Lower leg skin (tissue), 4 donors: ENCODE measurements around the gene TMEM45A. TPM values are rescaled to one million over a fixed set of nuclear protein-coding genes. Genes with fewer than 3 reads are reported as not detected.

Source experiments
- DNase-seq, 2 donors: peaks; one replicate each; pipeline ENCODE4 v3.0.0-alpha.2; 2019; ENCODE audit warnings: low spot score in 2 of 2
- H3K4me3 ChIP-seq: fragments of 200-600 bp; sonication (generic); 2 replicates; pipeline ENCODE4 v1.5.1; 2017; ENCODE audit warnings: mild to moderate bottlenecking, low read depth; ENCODE audit not compliant: poor library complexity, severe bottlenecking
- POLR2A ChIP-seq, 2 donors: fragments of 450-650 bp; IDR thresholded peaks; one replicate each; pipeline ENCODE4 v1.6.1; 2016 to 2017; ENCODE audit warnings: antibody characterized with exemption in 2 of 2, mild to moderate bottlenecking in 1 of 2, moderate library complexity in 1 of 2
- WGBS, 2 donors: methylation state at CpG; one replicate each; pipeline ENCODE4 v1.1.5; 2018; 5-methylcytosine and 5-hydroxymethylcytosine counted together
- intact Hi-C: fragments of 100-400 bp; cut with DNase I; formaldehyde crosslinking; loops from one replicate; pipeline ENCODE4 v1.15.0; 2023; ENCODE audit warnings: low total_unique reads
- total RNA-seq, 4 donors: library from RNA; depleted of rRNA; stranded (reverse); fragments of >200 nt; gene quantifications; one replicate each; pipeline ENCODE4 v1.1.0, GENCODE V29; 2016
- TF ChIP-seq, protein P1 (sequence below), 3 donors: fragments of 450-650 bp; IDR thresholded peaks; one replicate each; pipeline ENCODE4 v1.5.1; 2016; ENCODE audit warnings: antibody characterized with exemption in 3 of 3, mild to moderate bottlenecking in 3 of 3, moderate library complexity in 2 of 3

Gene TMEM45A
- total RNA-seq, 4 donors from 2014 or later = 421 to 1,097 (median 707) TPM

DNA sequence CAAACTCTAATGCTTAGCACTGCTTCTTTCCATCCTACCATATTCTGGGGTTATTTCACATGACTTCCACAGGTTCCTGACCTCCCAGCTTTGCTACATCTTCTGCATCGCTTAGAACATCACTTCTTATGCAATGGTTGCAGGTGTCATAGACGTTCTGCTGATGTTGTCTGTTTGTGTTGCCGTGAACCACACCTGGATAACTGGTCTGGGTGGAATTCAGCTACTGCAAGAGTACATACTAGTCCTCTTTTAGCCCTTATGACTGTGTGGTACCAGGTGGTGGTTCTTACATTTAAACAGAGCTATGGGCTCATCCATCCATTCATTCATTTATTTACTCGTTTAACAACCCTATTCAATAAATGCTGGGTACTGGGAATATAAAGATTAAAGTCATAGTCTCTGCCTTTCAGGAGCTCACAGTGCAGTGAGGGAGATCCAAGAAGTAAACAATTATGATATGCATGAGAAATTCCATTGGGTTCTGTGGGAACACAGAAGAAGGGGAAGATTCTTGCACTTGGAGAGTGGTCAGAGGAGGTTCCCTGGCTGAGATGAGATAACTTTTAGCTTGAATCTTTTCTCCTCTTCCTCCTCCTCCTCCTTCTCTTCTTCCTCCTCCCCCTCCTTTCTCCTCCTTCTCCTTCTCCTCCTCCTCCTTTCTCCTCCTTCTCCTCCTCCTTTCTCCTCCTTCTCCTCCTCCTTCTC is 30.8 kb downstream of the TMEM45A start:
- DNase-seq = no peak
- 60 to 68% methylated on average over 4 of the region's 4 CpGs for WGBS, 2 donors
- H3K4me3 ChIP-seq = no peak overlapping the region
- no peak for TF ChIP-seq POLR2A (IDR thresholded peaks at IDR 0.05)
- TF ChIP-seq, protein P1, sequence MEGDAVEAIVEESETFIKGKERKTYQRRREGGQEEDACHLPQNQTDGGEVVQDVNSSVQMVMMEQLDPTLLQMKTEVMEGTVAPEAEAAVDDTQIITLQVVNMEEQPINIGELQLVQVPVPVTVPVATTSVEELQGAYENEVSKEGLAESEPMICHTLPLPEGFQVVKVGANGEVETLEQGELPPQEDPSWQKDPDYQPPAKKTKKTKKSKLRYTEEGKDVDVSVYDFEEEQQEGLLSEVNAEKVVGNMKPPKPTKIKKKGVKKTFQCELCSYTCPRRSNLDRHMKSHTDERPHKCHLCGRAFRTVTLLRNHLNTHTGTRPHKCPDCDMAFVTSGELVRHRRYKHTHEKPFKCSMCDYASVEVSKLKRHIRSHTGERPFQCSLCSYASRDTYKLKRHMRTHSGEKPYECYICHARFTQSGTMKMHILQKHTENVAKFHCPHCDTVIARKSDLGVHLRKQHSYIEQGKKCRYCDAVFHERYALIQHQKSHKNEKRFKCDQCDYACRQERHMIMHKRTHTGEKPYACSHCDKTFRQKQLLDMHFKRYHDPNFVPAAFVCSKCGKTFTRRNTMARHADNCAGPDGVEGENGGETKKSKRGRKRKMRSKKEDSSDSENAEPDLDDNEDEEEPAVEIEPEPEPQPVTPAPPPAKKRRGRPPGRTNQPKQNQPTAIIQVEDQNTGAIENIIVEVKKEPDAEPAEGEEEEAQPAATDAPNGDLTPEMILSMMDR (IDR thresholded peaks at IDR 0.05) = no peak
- intact Hi-C loops = no loop called here

DNA sequence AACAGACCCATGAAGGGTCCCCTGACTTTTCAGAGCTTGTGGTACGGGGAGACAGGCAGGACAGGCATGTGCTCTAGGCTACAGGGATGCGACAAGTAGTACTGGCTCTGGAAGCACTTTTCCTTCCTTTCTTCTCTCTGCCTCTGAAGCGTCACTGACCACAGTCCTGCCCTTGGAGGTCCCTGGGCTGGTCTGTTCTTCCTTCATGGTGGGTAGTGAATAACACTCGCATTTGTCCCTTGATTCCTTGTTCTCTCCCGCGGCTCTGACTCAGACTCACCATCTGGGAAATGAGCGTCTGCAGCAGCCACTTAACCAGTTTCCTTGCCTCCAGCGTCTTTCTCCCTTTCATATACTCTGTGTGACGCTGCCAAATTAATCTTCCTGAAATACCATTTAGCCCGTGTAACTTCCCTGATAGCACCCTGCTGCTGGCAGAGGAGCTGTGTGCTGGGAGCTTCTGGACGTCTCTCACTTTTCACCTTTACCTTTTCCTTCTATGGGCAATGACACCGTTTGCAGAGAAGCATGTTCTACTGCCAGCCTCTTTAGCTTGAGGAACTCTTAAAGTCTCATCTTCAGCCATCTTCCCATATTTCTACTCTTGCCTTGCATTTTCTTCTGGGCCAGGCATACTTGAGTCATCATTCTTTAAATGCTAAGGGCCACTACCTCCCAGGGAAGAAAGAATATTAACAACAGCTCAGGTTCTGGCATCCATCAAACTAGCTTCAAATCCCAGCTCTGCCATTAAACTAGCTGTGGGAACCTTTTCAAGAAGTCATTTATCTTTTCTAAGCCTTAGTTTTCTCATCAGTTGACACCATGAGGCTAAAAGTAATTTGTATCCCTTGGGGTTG is 33.6 kb downstream of the TMEM45A start:
- intact Hi-C loops = no loop called here
- WGBS, 2 donors = 27 to 30% methylated on average over 12 of the region's 12 CpGs
- no peak overlapping the region for H3K4me3 ChIP-seq
- DNase-seq = peak; percentile 81 to 85
- TF ChIP-seq, protein P1 (IDR thresholded peaks at IDR 0.05) = no peak
- no peak for TF ChIP-seq POLR2A (IDR thresholded peaks at IDR 0.05)

DNA sequence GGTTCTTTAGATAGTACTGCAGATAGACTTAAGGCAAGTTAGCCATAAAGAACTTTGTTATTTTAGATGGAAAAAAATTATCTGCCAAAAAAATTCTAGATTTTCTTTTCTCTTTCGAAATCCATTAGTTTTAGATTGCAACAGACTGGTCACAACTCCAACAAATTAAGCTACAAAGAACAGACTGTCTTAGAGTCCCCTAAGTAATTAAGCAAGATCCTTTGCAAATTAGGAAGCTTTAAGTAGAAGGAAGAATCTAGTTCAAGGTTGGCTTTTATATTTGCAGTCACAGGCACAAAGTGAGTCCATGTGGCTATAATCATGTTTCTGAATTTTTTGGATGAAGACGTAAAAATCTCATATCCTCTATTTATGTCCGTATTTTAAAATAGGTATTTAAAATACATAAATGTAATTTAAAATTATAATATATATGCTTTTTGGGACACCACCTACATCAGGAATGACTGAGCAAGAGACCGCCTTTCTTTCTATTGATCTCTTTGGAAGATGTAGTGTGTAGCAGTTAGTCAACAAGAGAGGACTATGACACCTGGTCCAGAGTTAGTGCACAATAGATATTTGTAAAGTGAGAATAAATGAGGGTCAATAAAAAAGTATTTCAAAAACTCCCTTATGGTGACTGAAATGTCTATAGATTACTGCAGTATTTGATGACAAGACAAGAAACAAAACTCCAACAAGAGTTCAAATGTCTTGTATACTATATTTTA is 34.4 kb downstream of the TMEM45A start:
- no peak overlapping the region for H3K4me3 ChIP-seq
- TF ChIP-seq, protein P1 (IDR thresholded peaks at IDR 0.05) = no peak
- TF ChIP-seq POLR2A (IDR thresholded peaks at IDR 0.05) = no peak
- DNase-seq = no peak
- intact Hi-C loops = no loop called here
- 68 to 70% methylated on average over 4 of the region's 4 CpGs for WGBS, 2 donors

DNA sequence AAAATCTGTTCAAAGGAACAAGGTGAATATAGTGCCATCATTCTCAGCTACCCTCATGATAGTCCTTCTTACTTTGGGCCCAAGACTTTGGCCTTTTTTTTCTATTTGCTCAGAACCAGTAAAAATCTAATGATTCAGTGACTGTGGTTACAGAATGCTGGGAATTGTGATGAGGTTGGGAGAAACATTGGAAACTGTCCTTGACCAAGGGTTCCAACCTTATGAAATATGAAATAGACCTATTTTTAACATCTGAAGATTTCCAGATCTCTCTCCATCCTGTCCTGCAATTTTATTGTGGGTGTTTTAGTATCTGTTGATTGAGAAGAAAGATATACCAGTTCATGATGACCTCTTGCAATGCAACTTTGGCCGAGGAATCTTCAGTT is 34.9 kb downstream of the TMEM45A start:
- 81 to 97% methylated on average over 1 of the region's 1 CpG for WGBS, 2 donors
- DNase-seq = no peak
- TF ChIP-seq POLR2A (IDR thresholded peaks at IDR 0.05) = no peak
- TF ChIP-seq, protein P1 (IDR thresholded peaks at IDR 0.05) = no peak
- no peak overlapping the region for H3K4me3 ChIP-seq
- intact Hi-C loops = no loop called here

DNA sequence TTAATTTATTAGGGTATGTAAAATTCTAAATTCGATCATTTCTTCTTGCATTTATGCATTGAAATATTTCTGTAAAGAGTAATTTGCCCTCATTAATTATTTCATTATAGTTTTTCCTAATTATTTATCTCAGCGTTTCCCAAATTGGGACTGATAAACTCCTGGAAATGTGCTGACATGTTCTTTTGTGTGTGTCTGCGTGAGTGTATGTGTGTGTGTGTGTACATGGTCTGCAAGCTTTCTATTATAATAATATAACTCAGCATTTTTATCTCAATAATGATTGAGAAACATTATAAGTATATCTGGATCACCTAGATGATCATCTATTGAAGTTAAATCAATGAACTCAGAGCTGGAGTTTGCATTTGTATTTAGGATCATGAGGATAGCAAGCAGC is 38.7 kb downstream of the TMEM45A start:
- H3K4me3 ChIP-seq = no peak overlapping the region
- 68 to 69% methylated on average over 3 of the region's 3 CpGs for WGBS, 2 donors
- no peak for DNase-seq
- intact Hi-C loops = no loop called here
- no peak for TF ChIP-seq POLR2A (IDR thresholded peaks at IDR 0.05)
- TF ChIP-seq, protein P1 (IDR thresholded peaks at IDR 0.05) = no peak
